ENCODE results near the gene DPYD.
"Not testable (repeated sequence)": the region's sequence is repeated elsewhere in the genome, so short reads cannot be mapped to it uniquely, and the experiment has no call there.

Gene DPYD

GRCh38 chr1:97277891-97278654, 642.8 kb downstream of the DPYD start:
- DNase-seq (ENCODE audit: low read depth), result no peak

- DNase-seq (ENCODE audit: low read depth), result no peak
Observed at GRCh38 chr1:97271916-97272788, 648.7 kb downstream of the DPYD start.

GRCh38 chr1:97270508-97271307, 650.1 kb downstream of the DPYD start:
- no peak for DNase-seq (ENCODE audit: low read depth)

GRCh38 chr1:97265630-97266029, 655.2 kb downstream of the DPYD start:
- DNase-seq (ENCODE audit: low read depth), result no peak

- DNase-seq (ENCODE audit: low read depth), result no peak
Observed at GRCh38 chr1:97262842-97263241, 658.0 kb downstream of the DPYD start.

GRCh38 chr1:97258597-97258996, 662.2 kb downstream of the DPYD start:
- DNase-seq (ENCODE audit: low read depth), result no peak

GRCh38 chr1:97254731-97255463, 665.9 kb downstream of the DPYD start:
- DNase-seq (ENCODE audit: low read depth), result no peak

GRCh38 chr1:97252925-97253324, 667.9 kb downstream of the DPYD start:
- DNase-seq (ENCODE audit: low read depth), result no peak

GRCh38 chr1:97252076-97252475, 668.8 kb downstream of the DPYD start:
- no peak for DNase-seq (ENCODE audit: low read depth)

GRCh38 chr1:97247196-97247595, 673.6 kb downstream of the DPYD start:
- no peak for DNase-seq (ENCODE audit: low read depth)

- DNase-seq (ENCODE audit: low read depth), result no peak
Observed at GRCh38 chr1:97245682-97246081, 675.2 kb downstream of the DPYD start.

GRCh38 chr1:97245026-97245425, 675.8 kb downstream of the DPYD start:
- no peak for DNase-seq (ENCODE audit: low read depth)

- DNase-seq (ENCODE audit: low read depth), result no peak
Observed at GRCh38 chr1:97243973-97244560, 676.8 kb downstream of the DPYD start.

GRCh38 chr1:97238816-97239215, 682.0 kb downstream of the DPYD start:
- no peak for DNase-seq (ENCODE audit: low read depth)

GRCh38 chr1:97231354-97231753, 689.5 kb downstream of the DPYD start:
- DNase-seq (ENCODE audit: low read depth), result not testable (repeated sequence)

GRCh38 chr1:97212671-97213070, 708.2 kb downstream of the DPYD start:
- no peak for DNase-seq (ENCODE audit: low read depth)

GRCh38 chr1:97210307-97210706, 710.5 kb downstream of the DPYD start:
- DNase-seq (ENCODE audit: low read depth), result no peak

GRCh38 chr1:97209381-97209957, 711.4 kb downstream of the DPYD start:
- DNase-seq (ENCODE audit: low read depth), result no peak

GRCh38 chr1:97207868-97208267, 713.0 kb downstream of the DPYD start:
- no peak for DNase-seq (ENCODE audit: low read depth)

- DNase-seq (ENCODE audit: low read depth), result no peak
Observed at GRCh38 chr1:97204468-97204867, 716.4 kb downstream of the DPYD start.

All from activated T-cell treated with anti-CD3 and anti-CD28 coated beads for 1 hour (primary cell).